CD14-positive monocyte (primary cell): ENCODE data around the gene HERPUD2. TPM values are rescaled to one million over a fixed set of nuclear protein-coding genes. Genes with fewer than 3 reads are reported as not detected.
A peak's percentile ranks its signal among the peaks of the same experiment; 100 is the strongest.

Source experiments
- DNase-seq, 3 donors: peaks; one replicate each; pipeline ENCODE4 v3.0.0-alpha.2; 2011 to 2022
- H2AFZ ChIP-seq: 2 replicates; pipeline ENCODE4 v1.6.0; 2012; ENCODE audit warnings: mild to moderate bottlenecking, low read depth, low read length, inconsistent platforms; ENCODE audit not compliant: insufficient read depth, poor library complexity, severe bottlenecking
- H3K27ac ChIP-seq, 2 donors: 1 replicate in 1 of 2; 2 replicates in 1 of 2; pipeline ENCODE4 v1.5.1; 2012 to 2013; ENCODE audit warnings: low read length in 2 of 2, control low read depth in 1 of 2, inconsistent platforms in 1 of 2, low read depth in 1 of 2, mild to moderate bottlenecking in 1 of 2
- H3K27me3 ChIP-seq, 2 donors: one replicate each; pipeline versions ENCODE4 v1.6.0 to v1.6.1; 2011 to 2013; ENCODE audit warnings: low read length in 2 of 2; ENCODE audit not compliant: control insufficient read depth in 2 of 2, insufficient read depth in 2 of 2
- H3K36me3 ChIP-seq, 2 donors: replicated peaks in 1 of 2; 1 replicate in 1 of 2; 2 replicates in 1 of 2; pipeline versions ENCODE4 v1.5.1 to v1.6.1; 2012 to 2013; ENCODE audit warnings: low read length in 2 of 2, control low read depth in 1 of 2, inconsistent platforms in 1 of 2, mild to moderate bottlenecking in 1 of 2; ENCODE audit not compliant: insufficient read depth in 2 of 2, control insufficient read depth in 1 of 2
- H3K4me1 ChIP-seq, 2 donors: 1 replicate in 1 of 2; 2 replicates in 1 of 2; pipeline versions ENCODE4 v1.5.1 to v1.6.1; 2012 to 2013; ENCODE audit warnings: low read length in 2 of 2, control low read depth in 1 of 2, inconsistent platforms in 1 of 2, mild to moderate bottlenecking in 1 of 2, moderate library complexity in 1 of 2; ENCODE audit not compliant: insufficient read depth in 2 of 2, control insufficient read depth in 1 of 2
- H3K4me2 ChIP-seq: replicated peaks from 2 replicates; pipeline ENCODE3; 2012; ENCODE audit warnings: low read length, moderate library complexity, mild to moderate bottlenecking; ENCODE audit not compliant: poor library complexity, severe bottlenecking; ENCODE audit errors: extremely low read depth
- H3K4me3 ChIP-seq, 3 experiments: fragments of 200-600 bp in 1 of 3; sonication (generic) in 1 of 3; replicated peaks in 1 of 3; 1 replicate in 2 of 3; 2 replicates in 1 of 3; pipeline ENCODE4 v1.5.1; 2011 to 2013; ENCODE audit warnings: low read length in 3 of 3, mild to moderate bottlenecking in 3 of 3, control low read depth in 2 of 3, low read depth in 2 of 3, inconsistent platforms in 1 of 3, moderate library complexity in 1 of 3
- H3K79me2 ChIP-seq: 2 replicates; pipeline ENCODE4 v1.6.0; 2012; ENCODE audit warnings: mild to moderate bottlenecking, control low read depth, inconsistent platforms, low read length, moderate library complexity; ENCODE audit not compliant: insufficient read depth
- H3K9ac ChIP-seq: 2 replicates; pipeline ENCODE4 v1.6.0; 2017; ENCODE audit warnings: low read length, mild to moderate bottlenecking; ENCODE audit not compliant: insufficient read depth, poor library complexity, severe bottlenecking
- H3K9me3 ChIP-seq, 2 donors: replicated peaks in 1 of 2; 1 replicate in 1 of 2; 2 replicates in 1 of 2; pipeline versions ENCODE4 v1.5.1 to v1.6.1; 2012 to 2013; ENCODE audit warnings: low read length in 2 of 2, control low read depth in 1 of 2; ENCODE audit not compliant: control insufficient read depth in 1 of 2, insufficient read depth in 1 of 2
- H4K20me1 ChIP-seq: 2 replicates; pipeline ENCODE4 v1.6.0; 2012; ENCODE audit warnings: mild to moderate bottlenecking, low read length, control low read depth, moderate library complexity; ENCODE audit not compliant: insufficient read depth
- H3K27ac Mint-ChIP-seq, 7 donors: one replicate each; pipeline ENCODE4 v1.8.0; 2020; ENCODE audit warnings: mild to moderate bottlenecking in 7 of 7, mixed read lengths in 7 of 7, moderate library complexity in 6 of 7, inconsistent platforms in 2 of 7
- H3K27me3 Mint-ChIP-seq, 3 donors: one replicate each; pipeline ENCODE4 v1.8.0; 2021 to 2022; ENCODE audit warnings: low read depth in 3 of 3, mild to moderate bottlenecking in 3 of 3, mixed read lengths in 3 of 3, moderate library complexity in 3 of 3, inconsistent platforms in 1 of 3
- H3K36me3 Mint-ChIP-seq, 2 donors: one replicate each; pipeline ENCODE4 v1.8.0; 2020; ENCODE audit warnings: mixed read lengths in 2 of 2, inconsistent platforms in 1 of 2, mild to moderate bottlenecking in 1 of 2
- H3K4me1 Mint-ChIP-seq: one replicate; pipeline ENCODE4 v1.8.0; 2020; ENCODE audit warnings: mild to moderate bottlenecking, mixed read lengths
- H3K4me3 Mint-ChIP-seq, 2 donors: one replicate each; pipeline ENCODE4 v1.8.0; 2020; ENCODE audit warnings: mild to moderate bottlenecking in 2 of 2, mixed read lengths in 2 of 2, moderate library complexity in 1 of 2
- H3K9me3 Mint-ChIP-seq, 7 donors: one replicate each; pipeline ENCODE4 v1.8.0; 2020 to 2022; ENCODE audit warnings: mixed read lengths in 7 of 7, mild to moderate bottlenecking in 6 of 7, moderate library complexity in 6 of 7, inconsistent platforms in 2 of 7
- CTCF ChIP-seq: fragments of 200-600 bp; IDR thresholded peaks from one replicate; pipeline ENCODE4 v1.8.0; 2022; ENCODE audit warnings: antibody characterized with exemption, mild to moderate bottlenecking
- WGBS: methylation state at CpG from one replicate; pipeline ENCODE4 v1.1.5; 2013; ENCODE audit warnings: missing lambda C conversion rate; ENCODE audit not compliant: insufficient coverage; 5-methylcytosine and 5-hydroxymethylcytosine counted together
- intact Hi-C, 2 donors: fragments of 100-400 bp; cut with micrococcal nuclease; formaldehyde crosslinking; loops; one replicate each; pipeline versions ENCODE4 v1.15.0 to v1.15.1; 2023
- polyA plus RNA-seq, 3 donors: library from polyadenylated mRNA; depleted of rRNA in 1 of 3; unstranded in 2 of 3; stranded (reverse) in 1 of 3; fragments of 300-500 nt in 2 of 3; fragments of >200 nt in 1 of 3; fragmentation: Illumina TruSeq in 2 of 3; gene quantifications; 1 replicate in 2 of 3; 2 replicates in 1 of 3; pipeline ENCODE4 v1.2.3, GENCODE V29; 2012 to 2021

The HERPUD2 gene
- polyA plus RNA-seq, 3 donors, result 36.1 to 40.9 (median 36.4) TPM

- DNase-seq, result peak in 1 of 3 donors; percentile 15
- H3K9me3 ChIP-seq, result no peaks in the 10 kb centered on the region
- no peak overlapping the region for H3K27ac Mint-ChIP-seq
- no peaks in the 10 kb centered on the region for H4K20me1 ChIP-seq
- no peaks in the 10 kb centered on the region for H3K36me3 ChIP-seq
- H3K4me3 Mint-ChIP-seq, result no peak overlapping the region
- peaks cover 5 to 7% of the 10 kb centered on the region in 2 donors for H3K4me1 ChIP-seq
- H3K4me3 ChIP-seq, result no peak overlapping the region
- intact Hi-C loops, result no loop called here
- H3K4me2 ChIP-seq, result no peak overlapping the region
- no peak overlapping the region for H3K27ac ChIP-seq
- 100% methylated on average over 4 of the region's 8 CpGs for WGBS
- peaks cover 8% of the 10 kb centered on the region for H3K4me1 Mint-ChIP-seq
- H3K9me3 Mint-ChIP-seq, result no peaks in the 10 kb centered on the region
- no peak overlapping the region for H3K9ac ChIP-seq
- no peaks in the 10 kb centered on the region for H3K79me2 ChIP-seq
- H2AFZ ChIP-seq, result no peak overlapping the region
- no peaks in the 10 kb centered on the region for H3K36me3 Mint-ChIP-seq
- TF ChIP-seq CTCF, result peak; percentile 59
- peaks cover 3 to 6% (median 6%) of the 10 kb centered on the region in 3 donors for H3K27me3 Mint-ChIP-seq
- H3K27me3 ChIP-seq, result no peaks in the 10 kb centered on the region
Observed at GRCh38 chr7:35593899-35594298, 101.0 kb downstream of the HERPUD2 start.

- Histone ChIP-seq H3K27ac (no peak overlapping the region), H3K9me3 (no peaks in the 10 kb centered on the region), H2AFZ (no peak overlapping the region), H3K27me3 (peaks cover 0 to 2% of the 10 kb centered on the region in 2 donors), H3K4me1 (no peaks in the 10 kb centered on the region), H3K4me3 (no peak overlapping the region), H3K79me2 (no peaks in the 10 kb centered on the region), H4K20me1 (no peaks in the 10 kb centered on the region), H3K9ac (no peak overlapping the region), H3K36me3 (no peaks in the 10 kb centered on the region), H3K4me2 (no peak overlapping the region)
- no peak overlapping the region for H3K27ac Mint-ChIP-seq
- H3K4me1 Mint-ChIP-seq, result no peaks in the 10 kb centered on the region
- intact Hi-C loops, result no loop called here
- no peaks in the 10 kb centered on the region for H3K36me3 Mint-ChIP-seq
- no peak for TF ChIP-seq CTCF
- H3K4me3 Mint-ChIP-seq, result no peak overlapping the region
- no peak for DNase-seq
- H3K9me3 Mint-ChIP-seq, result peaks cover 0 to 1% (median 0%) of the 10 kb centered on the region in 7 donors
- WGBS, result 100% methylated on average over 2 of the region's 4 CpGs
- peaks cover 7 to 13% (median 11%) of the 10 kb centered on the region in 3 donors for H3K27me3 Mint-ChIP-seq
Observed at GRCh38 chr7:35588647-35589046, 106.3 kb downstream of the HERPUD2 start.
